Measurements from ENCODE around the gene SLC28A1.

DNA sequence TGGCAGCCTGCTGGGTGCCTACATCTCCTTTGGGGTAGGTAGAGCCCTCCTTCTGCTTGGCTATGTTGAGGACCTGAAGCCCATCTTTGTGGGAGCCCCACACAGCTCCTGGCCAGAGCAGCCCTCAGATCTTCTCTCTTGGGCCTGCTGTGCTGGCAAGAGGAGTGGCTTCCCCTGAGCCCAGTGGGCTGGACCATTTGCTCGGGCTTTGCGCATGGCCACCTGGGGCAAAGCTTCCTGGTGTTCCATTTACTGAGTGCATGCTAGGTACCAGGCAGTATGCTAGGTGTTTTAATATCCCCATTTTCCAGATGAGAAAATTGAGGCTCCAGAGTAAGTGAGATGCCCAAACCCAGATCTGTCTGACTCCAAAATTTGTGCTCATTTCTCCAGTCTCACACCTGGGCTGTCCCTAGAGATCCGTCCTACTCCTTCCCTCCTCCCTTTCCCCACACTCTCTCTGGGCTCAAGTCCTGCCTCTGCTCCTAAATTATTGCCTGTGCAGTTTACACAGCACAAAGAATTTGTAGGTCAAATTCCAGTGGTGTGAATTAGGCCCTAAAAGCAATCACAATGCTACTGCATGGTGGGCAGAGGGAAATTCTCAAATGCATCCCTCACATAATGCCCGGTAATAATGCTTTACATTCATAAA lies 39.7 kb downstream of the SLC28A1 start:
- TF ChIP-seq CTCF (IDR thresholded peaks at IDR 0.05) (no peak), POLR2A (IDR thresholded peaks at IDR 0.05) (no peak), EP300 (IDR thresholded peaks at IDR 0.05) (no peak)
